Coronary artery (tissue), 2 donors: ENCODE data around the gene ARHGEF37.

Experiments
- DNase-seq: peaks from one replicate; pipeline ENCODE4 v3.0.0-alpha.2; 2017; ENCODE audit warnings: low spot score
- H3K27ac ChIP-seq, 2 donors: fragments of 200-600 bp; sonication (generic); one replicate each; pipeline ENCODE4 v1.5.1; 2016 to 2019
- H3K4me3 ChIP-seq: fragments of 200-600 bp; sonication (generic); 2 replicates; pipeline ENCODE4 v1.5.1; 2016; ENCODE audit warnings: mild to moderate bottlenecking, moderate library complexity
- CTCF ChIP-seq: fragments of 200-600 bp; sonication (generic); IDR thresholded peaks from one replicate; pipeline ENCODE4 v1.5.1; 2019; ENCODE audit warnings: antibody characterized with exemption

The ARHGEF37 gene

GRCh38 chr5:149682532-149683075 is 101.3 kb downstream of the ARHGEF37 start:
- no peak for TF ChIP-seq CTCF
- no peak for DNase-seq
- no peak overlapping the region for H3K27ac ChIP-seq
- no peak overlapping the region for H3K4me3 ChIP-seq

- DNase-seq = no peak
- Histone ChIP-seq H3K27ac (no peak overlapping the region), H3K4me3 (no peak overlapping the region)
- no peak for TF ChIP-seq CTCF
Measured at GRCh38 chr5:149683964-149684363, 102.7 kb downstream of the ARHGEF37 start.

- Histone ChIP-seq H3K4me3 (no peak overlapping the region), H3K27ac (no peak overlapping the region)
- DNase-seq = no peak
- no peak for TF ChIP-seq CTCF
Measured at GRCh38 chr5:149684371-149684770, 103.1 kb downstream of the ARHGEF37 start.
